Adrenal gland (tissue), 12 donors: ENCODE data around the gene CIAO3. TPM values are rescaled to one million over a fixed set of nuclear protein-coding genes. Genes with fewer than 3 reads are reported as not detected.
A peak's percentile ranks its signal among the peaks of the same experiment; 100 is the strongest.

Source experiments
- DNase-seq, 7 donors: peaks; one replicate each; pipeline ENCODE4 v3.0.0-alpha.2; 2019 to 2020
- H3K27ac ChIP-seq, 5 donors: fragments of 200-600 bp; sonication (generic) in 4 of 5; 1 replicate in 3 of 5; 2 replicates in 2 of 5; pipeline versions ENCODE4 v1.5.1 to v1.8.0; 2016 to 2020; ENCODE audit warnings: mild to moderate bottlenecking in 1 of 5
- H3K27me3 ChIP-seq: fragments of 200-600 bp; 2 replicates; pipeline ENCODE4 v1.8.0; 2021
- H3K36me3 ChIP-seq, 2 donors: fragments of 200-600 bp; replicated peaks in 1 of 2; 1 replicate in 1 of 2; 2 replicates in 1 of 2; pipeline versions ENCODE4 v1.5.1 to v1.8.0; 2018 to 2022
- H3K4me1 ChIP-seq, 2 donors: fragments of 200-600 bp; replicated peaks in 1 of 2; 1 replicate in 1 of 2; 2 replicates in 1 of 2; pipeline versions ENCODE4 v1.5.1 to v1.8.0; 2018 to 2021
- H3K4me3 ChIP-seq, 4 donors: fragments of 200-600 bp; sonication (generic) in 3 of 4; one replicate each; pipeline ENCODE4 v1.5.1; 2016 to 2018
- H3K9me3 ChIP-seq, 3 donors: fragments of 200-600 bp; sonication (generic) in 1 of 3; replicated peaks in 1 of 3; 1 replicate in 2 of 3; 2 replicates in 1 of 3; pipeline versions ENCODE4 v1.5.1 to v1.8.0; 2016 to 2021
- POLR2A ChIP-seq, 2 donors: fragments of 450-650 bp; IDR thresholded peaks; one replicate each; pipeline ENCODE4 v1.6.1; 2017; ENCODE audit warnings: antibody characterized with exemption in 2 of 2, mild to moderate bottlenecking in 2 of 2, moderate library complexity in 1 of 2
- WGBS, 4 donors: extraction: QIAGEN DNeasy Blood & Tissue Kit in 2 of 4; methylation state at CpG; one replicate each; pipeline versions ENCODE4 v1.1.5 to v1.1.7; 2013 to 2017; 5-methylcytosine and 5-hydroxymethylcytosine counted together
- intact Hi-C, 2 donors: fragments of 100-400 bp; cut with DNase I; formaldehyde crosslinking; loops; one replicate each; pipeline versions ENCODE4 v1.14.1 to v1.15.0; 2022 to 2023
- polyA plus RNA-seq, 3 donors: library from polyadenylated mRNA; stranded (reverse); fragments of 200-250 nt in 2 of 3; fragments of 350-450 nt in 1 of 3; fragmentation: Illumina TruSeq in 1 of 3; extraction: RNeasy Lipid Tissue Mini Kit (QIAGEN cat#74804) in 1 of 3; gene quantifications; one replicate each; pipeline ENCODE4 v1.2.3, GENCODE V29; 2013 to 2014
- total RNA-seq, 9 donors: library from RNA; depleted of rRNA in 4 of 9; stranded (reverse); fragments of >200 nt in 4 of 9; fragments of 120-200 nt in 1 of 9; fragmentation: NEBNext Ultra II Directional in 1 of 9; extraction: Animal tissue kit (Norgen Biotek cat#: 25700) in 1 of 9; gene quantifications; one replicate each; pipeline versions ENCODE4 v1.1.0 to v1.2.4, GENCODE V29; 2013 to 2023
- TF ChIP-seq, protein P1 (sequence below), 6 experiments: fragments of 450-650 bp in 4 of 6; fragments of 200-600 bp in 2 of 6; sonication (generic) in 1 of 6; IDR thresholded peaks; 1 replicate in 5 of 6; 2 replicates in 1 of 6; pipeline versions ENCODE4 v1.5.1 to v1.8.0; 2016 to 2021; ENCODE audit warnings: antibody characterized with exemption in 6 of 6, mild to moderate bottlenecking in 2 of 6, moderate library complexity in 1 of 6
- donor health status: healthy with polysubstance abuse.
- donor health status: Bipolar disorder and iron deficiency.
- donor health status: DM: yes; HTN: yes; CAD: no.
- donor health status: DM: no; HTN: no; CAD: no.
- donor health status: DM: no; HTN: no; CAD: no.
- donor health status: DM: yes; HTN: yes; CAD: no.

The CIAO3 gene
- total and polyA plus RNA-seq, 12 donors, result 8.9 to 99.4 (median 29.5) TPM

DNA sequence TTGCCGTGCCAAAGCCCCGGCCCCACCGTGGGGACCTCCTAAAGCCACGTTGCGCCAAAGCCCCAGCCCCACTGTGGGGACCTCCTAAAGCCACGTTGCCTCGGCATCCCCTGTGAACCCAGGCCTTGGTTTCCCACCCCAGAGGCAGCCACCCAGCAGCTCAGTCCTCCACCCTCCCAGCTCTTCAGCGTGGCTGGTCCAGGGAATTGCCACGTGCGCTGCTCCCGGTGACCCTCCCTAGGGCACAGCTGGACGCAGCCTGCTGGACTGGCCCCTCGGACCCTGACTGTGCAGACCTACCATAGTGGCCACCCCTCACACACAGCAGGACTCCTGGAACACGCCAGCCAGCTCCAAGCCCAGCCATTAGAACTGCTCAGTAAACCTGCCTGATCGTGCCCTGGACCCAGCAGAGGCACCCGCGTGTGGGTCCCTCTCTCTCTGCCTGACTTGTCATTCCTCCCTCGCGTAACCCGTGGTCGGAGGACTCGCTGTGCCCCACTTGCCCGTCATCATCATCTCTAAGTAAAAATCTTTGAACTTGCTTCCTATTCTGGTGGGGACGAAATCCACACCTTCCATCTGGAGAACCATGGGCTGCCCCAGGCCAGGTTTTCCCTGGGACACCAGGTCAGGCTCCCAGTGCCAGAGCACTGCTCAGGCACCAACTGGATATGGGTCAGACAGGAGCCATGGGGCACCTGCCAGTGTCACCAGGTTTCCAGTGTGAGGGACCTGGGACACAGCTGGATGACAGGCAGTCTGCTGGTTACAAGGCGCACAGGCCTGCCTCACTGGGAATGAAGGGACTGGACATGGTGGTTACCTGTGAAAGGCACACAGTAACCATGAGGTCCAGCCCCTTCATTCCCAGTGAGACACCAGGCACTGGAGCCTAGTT is 5.6 kb downstream of the CIAO3 start:
- H3K4me3 ChIP-seq, result no peak overlapping the region

DNA sequence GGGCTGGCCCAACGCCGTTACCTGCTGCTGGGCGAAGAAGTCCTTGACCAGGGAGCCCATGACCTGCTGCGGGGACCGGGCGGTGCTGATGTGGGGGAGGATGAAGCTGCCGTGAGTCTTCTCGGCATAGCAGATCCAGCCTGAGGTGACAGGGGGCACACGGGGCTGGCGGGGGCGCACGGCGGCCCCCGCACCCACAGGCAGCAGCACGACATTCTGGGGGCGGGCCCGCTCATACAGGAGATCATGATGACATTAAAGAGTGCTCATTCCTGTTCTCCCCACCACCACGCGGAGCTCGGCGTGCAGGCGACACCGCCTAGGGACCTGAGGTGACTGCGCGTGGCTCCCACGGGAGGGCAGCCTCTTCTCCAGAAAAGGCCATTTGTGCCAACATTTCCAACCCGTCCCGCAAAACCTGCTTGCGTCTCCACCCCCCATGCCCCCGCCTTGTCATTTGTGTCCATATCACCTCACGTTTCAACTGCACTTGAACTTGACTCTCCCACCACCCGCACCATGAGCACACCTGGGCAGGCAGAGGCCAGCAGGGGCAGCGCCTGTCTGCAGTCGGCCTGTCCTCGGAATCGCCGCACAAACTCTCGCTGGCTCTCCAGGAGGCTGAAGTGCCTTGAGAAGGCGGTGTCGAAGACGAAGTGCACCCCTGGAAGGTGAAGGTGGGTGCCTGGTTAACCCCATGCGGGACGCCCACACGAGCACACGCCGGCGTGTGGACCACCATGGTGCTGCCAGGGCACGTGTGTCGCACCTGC is 6.4 kb downstream of the CIAO3 start:
- Histone ChIP-seq H3K4me1 (no peaks in the 10 kb centered on the region), H3K36me3 (peaks cover 0 to 56% of the 10 kb centered on the region in 2 donors), H3K27me3 (no peaks in the 10 kb centered on the region), H3K4me3 (no peak overlapping the region), H3K27ac (no peak overlapping the region), H3K9me3 (no peaks in the 10 kb centered on the region)
- intact Hi-C loops, result no loop called here
- 91 to 94% (median 92%) methylated on average over 23 to 49 of the region's 49 CpGs for WGBS, 4 donors
- TF ChIP-seq POLR2A (IDR thresholded peaks at IDR 0.05), result no peak
- TF ChIP-seq, protein P1, sequence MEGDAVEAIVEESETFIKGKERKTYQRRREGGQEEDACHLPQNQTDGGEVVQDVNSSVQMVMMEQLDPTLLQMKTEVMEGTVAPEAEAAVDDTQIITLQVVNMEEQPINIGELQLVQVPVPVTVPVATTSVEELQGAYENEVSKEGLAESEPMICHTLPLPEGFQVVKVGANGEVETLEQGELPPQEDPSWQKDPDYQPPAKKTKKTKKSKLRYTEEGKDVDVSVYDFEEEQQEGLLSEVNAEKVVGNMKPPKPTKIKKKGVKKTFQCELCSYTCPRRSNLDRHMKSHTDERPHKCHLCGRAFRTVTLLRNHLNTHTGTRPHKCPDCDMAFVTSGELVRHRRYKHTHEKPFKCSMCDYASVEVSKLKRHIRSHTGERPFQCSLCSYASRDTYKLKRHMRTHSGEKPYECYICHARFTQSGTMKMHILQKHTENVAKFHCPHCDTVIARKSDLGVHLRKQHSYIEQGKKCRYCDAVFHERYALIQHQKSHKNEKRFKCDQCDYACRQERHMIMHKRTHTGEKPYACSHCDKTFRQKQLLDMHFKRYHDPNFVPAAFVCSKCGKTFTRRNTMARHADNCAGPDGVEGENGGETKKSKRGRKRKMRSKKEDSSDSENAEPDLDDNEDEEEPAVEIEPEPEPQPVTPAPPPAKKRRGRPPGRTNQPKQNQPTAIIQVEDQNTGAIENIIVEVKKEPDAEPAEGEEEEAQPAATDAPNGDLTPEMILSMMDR (IDR thresholded peaks at IDR 0.05), result no peak
- no peak for DNase-seq

More for the DNA sequence above, 5.6 kb downstream of the CIAO3 start:
- TF ChIP-seq POLR2A (IDR thresholded peaks at IDR 0.05), result no peak
- TF ChIP-seq, protein P1 (IDR thresholded peaks at IDR 0.05), result no peak
- no peak overlapping the region for H3K27ac ChIP-seq
- WGBS, 4 donors, result 94 to 98% (median 95%) methylated on average over 14 to 25 of the region's 25 CpGs
- DNase-seq, result no peak
- intact Hi-C loops, result no loop called here
- H3K4me1 ChIP-seq, result peaks cover 6% of the 10 kb centered on the region in 2 donors
- H3K36me3 ChIP-seq, result peaks cover 0 to 56% of the 10 kb centered on the region in 2 donors
- no peaks in the 10 kb centered on the region for H3K27me3 ChIP-seq
- no peaks in the 10 kb centered on the region for H3K9me3 ChIP-seq

DNA sequence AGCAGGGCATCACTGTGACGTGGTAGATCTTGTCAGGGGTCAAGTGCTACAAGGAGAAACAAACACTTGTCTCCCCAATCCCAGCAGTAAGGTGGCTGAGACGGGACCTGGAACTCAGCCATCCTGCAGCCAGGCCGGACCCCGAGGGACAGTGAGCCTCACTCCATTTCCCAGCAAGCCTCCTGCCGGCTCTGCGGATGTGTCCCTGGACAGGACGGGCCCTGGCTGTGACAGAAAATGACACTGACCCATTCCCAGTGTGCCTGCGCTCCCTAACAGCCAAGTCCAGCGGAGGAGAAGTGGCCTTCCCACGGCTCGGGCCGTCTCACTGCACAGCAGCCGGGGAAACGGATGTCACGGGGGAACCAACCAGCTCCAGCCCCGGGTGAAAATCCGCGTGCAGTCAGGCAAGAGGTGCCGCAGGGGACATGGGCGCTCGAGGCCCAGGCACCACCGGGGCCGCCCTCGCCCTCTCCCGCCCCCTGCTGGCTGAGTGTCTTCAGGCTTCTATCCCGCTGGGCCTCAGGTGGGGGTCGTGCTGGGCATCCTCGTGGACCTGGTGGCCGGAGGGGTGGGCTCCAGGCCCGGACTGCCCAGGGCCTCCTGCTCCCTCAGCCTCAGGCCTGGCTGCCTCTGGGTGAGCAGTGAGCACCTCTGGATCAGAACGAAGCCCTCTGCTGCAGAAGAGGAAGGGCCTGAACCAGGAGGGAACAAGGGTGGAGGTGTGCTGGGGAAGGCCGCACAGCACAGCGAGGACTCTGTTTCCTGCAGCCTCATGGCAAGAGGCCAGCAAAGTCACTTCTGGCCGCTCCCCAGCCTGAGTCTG is 7.2 kb downstream of the CIAO3 start:
- DNase-seq, result peak in 1 of 7 donors; percentile 18
- WGBS, 4 donors, result 83 to 91% (median 87%) methylated on average over 18 to 34 of the region's 34 CpGs
- Histone ChIP-seq H3K36me3 (peaks cover 0 to 56% of the 10 kb centered on the region in 2 donors), H3K4me1 (peaks cover under 1 to 3% of the 10 kb centered on the region in 2 donors), H3K4me3 (no peak overlapping the region), H3K27ac (no peak overlapping the region), H3K27me3 (no peaks in the 10 kb centered on the region), H3K9me3 (no peaks in the 10 kb centered on the region)
- TF ChIP-seq POLR2A (IDR thresholded peaks at IDR 0.05), result no peak
- TF ChIP-seq, protein P1 (IDR thresholded peaks at IDR 0.05), result peak in 2 of 6 experiments; percentile 6 to 16
- intact Hi-C loops, result no loop called here
